Choroid plexus epithelial cell (primary cell): ENCODE data around the gene CSE1L.

Experiments
- DNase-seq: peaks from one replicate; pipeline ENCODE4 v3.0.0-alpha.2; 2010; ENCODE audit warnings: low read depth
- H3K4me3 ChIP-seq: 2 replicates; pipeline ENCODE4 v1.5.1; 2011; ENCODE audit warnings: low read depth, mild to moderate bottlenecking, control low read depth, low read length, moderate library complexity
- TF ChIP-seq, protein P1 (sequence below): conservative IDR thresholded peaks from 2 replicates; pipeline ENCODE4 v1.5.1; 2011; ENCODE audit warnings: low read depth, mild to moderate bottlenecking, control low read depth, inconsistent platforms, low read length, moderate library complexity

The CSE1L gene, protein sequence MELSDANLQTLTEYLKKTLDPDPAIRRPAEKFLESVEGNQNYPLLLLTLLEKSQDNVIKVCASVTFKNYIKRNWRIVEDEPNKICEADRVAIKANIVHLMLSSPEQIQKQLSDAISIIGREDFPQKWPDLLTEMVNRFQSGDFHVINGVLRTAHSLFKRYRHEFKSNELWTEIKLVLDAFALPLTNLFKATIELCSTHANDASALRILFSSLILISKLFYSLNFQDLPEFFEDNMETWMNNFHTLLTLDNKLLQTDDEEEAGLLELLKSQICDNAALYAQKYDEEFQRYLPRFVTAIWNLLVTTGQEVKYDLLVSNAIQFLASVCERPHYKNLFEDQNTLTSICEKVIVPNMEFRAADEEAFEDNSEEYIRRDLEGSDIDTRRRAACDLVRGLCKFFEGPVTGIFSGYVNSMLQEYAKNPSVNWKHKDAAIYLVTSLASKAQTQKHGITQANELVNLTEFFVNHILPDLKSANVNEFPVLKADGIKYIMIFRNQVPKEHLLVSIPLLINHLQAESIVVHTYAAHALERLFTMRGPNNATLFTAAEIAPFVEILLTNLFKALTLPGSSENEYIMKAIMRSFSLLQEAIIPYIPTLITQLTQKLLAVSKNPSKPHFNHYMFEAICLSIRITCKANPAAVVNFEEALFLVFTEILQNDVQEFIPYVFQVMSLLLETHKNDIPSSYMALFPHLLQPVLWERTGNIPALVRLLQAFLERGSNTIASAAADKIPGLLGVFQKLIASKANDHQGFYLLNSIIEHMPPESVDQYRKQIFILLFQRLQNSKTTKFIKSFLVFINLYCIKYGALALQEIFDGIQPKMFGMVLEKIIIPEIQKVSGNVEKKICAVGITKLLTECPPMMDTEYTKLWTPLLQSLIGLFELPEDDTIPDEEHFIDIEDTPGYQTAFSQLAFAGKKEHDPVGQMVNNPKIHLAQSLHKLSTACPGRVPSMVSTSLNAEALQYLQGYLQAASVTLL

DNA sequence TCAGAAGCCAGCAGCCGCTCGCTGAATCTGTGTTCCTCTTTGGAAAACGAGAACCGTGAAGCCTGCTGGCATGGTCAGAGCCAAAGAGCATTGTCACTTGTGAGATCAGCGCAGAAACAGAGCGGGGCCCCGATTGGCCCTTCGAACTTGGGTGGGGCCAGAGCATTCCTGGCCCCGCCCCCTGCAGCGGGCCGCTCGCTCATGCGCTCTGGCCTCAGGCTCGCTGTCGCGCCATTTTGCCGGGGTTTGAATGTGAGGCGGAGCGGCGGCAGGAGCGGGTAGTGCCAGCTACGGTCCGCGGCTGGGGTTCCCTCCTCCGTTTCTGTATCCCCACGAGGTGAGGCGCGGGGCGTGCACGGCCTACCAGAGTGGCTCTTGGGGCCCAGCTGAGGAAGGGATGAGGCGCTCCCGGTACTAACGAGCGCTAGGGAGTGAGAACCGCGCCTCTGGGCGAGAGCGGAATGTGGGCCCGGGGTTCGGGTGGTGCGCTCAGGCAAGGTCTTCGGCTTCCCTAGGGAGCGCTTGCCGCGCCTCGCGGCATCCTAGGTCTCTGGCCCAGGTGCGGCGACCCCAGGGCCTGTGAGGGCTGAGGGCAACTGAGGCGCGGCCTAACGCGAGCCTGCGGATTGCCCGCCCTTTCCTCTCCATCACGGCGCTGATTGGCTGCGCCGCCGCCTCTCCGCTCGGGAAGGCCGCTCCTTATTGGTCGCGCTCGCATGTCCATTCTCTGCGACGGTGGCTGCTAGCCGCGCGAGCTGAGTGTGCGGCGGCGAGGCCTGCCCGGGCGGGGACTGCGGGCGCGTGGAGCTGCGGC is at the start of gene CSE1L:
Gene CSE1L, plus strand, starts transcription at position 226 of the 814 bp plus-strand sequence. CDS start 12,152 bp downstream, outside the sequence.
- TF ChIP-seq, protein P1, sequence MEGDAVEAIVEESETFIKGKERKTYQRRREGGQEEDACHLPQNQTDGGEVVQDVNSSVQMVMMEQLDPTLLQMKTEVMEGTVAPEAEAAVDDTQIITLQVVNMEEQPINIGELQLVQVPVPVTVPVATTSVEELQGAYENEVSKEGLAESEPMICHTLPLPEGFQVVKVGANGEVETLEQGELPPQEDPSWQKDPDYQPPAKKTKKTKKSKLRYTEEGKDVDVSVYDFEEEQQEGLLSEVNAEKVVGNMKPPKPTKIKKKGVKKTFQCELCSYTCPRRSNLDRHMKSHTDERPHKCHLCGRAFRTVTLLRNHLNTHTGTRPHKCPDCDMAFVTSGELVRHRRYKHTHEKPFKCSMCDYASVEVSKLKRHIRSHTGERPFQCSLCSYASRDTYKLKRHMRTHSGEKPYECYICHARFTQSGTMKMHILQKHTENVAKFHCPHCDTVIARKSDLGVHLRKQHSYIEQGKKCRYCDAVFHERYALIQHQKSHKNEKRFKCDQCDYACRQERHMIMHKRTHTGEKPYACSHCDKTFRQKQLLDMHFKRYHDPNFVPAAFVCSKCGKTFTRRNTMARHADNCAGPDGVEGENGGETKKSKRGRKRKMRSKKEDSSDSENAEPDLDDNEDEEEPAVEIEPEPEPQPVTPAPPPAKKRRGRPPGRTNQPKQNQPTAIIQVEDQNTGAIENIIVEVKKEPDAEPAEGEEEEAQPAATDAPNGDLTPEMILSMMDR: no peak

DNA sequence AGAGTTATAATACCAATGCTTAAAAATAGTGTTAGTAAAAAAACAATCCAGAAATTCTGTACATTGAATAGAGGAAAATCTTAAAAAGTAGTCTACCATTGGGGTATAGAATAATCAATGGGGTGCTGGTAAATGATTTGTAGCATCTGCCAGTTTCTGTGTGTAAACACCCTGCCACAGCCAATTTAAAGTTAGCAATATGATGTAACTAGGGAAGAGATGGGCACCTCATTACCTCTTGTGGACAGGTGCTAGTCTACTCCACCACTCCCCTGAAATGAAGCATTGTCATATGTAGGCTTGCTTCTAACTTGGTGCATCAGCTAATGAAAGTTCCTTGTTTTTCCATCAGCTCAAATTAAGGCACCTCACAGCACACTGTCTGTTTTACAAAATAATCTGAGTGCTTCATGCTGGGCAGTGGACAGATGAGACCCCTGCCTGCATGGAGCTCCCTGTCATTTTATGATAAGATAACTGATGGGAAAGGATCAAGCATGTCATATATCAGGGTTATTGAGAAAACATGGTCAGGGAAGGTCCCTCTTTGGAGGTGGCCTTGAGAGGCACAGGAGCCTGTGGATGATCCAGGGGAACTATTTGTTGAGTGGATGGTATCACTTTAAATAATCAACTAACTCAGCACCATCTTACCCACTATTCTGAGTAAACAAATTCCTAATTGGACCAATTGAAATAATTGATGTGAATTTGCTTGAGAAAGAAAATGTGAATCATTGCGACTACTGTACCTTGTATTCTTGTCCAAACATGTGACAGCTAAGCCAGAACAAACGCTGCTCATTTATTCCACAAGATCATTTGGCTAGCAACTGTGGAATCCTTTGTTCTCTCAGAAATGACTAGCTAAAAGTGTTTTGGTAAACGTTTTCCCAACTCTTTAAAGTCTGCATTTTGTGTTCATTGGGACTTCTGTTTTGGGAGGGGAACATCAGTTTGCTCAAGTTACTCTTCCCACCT is 45.9 kb upstream of the CSE1L start:
- no peak for DNase-seq
- TF ChIP-seq, protein P1: no peak
- no peak overlapping the region for H3K4me3 ChIP-seq

More for the DNA sequence above, at the start of gene CSE1L:
- H3K4me3 ChIP-seq: peak within 1 kb of the TSS; percentile 100
- DNase-seq: peak; percentile 96

- H3K4me3 ChIP-seq: no peak overlapping the region
- TF ChIP-seq, protein P1: no peak
- DNase-seq: no peak
These were observed 44.4 kb upstream of the CSE1L start for GRCh38 chr20:49001741-49002140.

DNA sequence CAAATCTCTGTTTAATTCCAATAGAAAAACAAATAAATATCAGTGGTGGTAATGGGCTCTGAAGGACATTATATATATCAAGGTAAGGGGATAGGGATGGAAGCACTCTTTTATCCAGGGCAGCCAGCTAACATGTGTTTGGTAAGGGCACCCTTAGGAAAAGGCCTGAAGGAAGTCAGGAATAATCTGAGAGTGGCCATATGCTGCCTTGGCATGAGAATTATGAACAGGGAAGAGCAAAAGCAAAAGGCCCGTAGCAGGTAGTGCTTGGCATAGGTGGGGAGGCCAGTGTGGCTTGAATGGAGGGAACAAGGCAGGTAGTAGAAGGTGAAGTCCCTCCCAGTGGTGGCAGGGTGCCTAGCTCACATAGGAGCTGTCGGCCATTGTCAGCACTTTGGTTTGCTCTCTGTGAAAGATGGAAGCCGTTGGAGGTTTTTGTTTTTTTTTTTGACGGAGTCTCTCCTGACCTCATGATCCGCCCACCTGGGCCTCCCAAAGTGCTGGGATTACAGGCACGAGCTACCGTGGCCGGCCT is 39.6 kb upstream of the CSE1L start:
- no peak for DNase-seq
- H3K4me3 ChIP-seq: no peak overlapping the region
- TF ChIP-seq, protein P1: no peak

DNA sequence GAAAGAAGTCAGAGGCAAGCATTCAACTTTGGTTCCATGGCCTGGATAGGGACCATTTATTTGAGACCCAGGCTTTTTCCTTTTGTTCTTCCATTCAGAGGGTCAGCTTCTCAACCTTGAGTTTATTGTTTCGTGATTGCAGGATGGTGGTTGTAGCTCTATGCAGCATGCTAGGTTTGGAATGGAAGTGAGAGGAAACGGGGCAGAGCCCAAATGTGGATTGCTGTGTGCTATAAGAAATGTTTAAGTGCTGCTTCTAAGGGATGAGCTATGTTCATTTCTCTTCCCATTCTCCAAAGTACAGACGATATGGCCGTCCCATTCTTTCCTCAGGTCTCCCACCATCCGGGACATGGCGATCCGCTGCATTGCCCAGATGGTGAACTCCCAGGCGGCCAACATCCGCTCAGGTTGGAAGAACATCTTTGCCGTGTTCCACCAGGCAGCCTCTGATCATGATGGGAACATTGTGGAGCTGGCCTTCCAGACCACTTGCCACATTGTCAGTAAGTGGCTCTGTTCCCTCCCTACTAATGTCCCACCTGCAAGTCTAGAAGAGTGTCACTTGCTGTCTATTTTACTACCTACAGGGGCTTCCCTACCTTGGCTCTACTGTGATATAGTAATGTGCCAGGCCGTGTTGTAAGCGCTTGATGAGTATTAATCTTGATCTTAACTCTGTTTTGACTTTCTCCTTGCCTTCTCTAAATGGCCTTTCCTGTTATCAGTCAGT is 36.0 kb upstream of the CSE1L start:
- TF ChIP-seq, protein P1: no peak
- DNase-seq: no peak
- no peak overlapping the region for H3K4me3 ChIP-seq
